Measurements from ENCODE around the gene CYP4B1.
"Not testable (repeated sequence)": the region's sequence is repeated elsewhere in the genome, so short reads cannot be mapped to it uniquely, and the experiment has no call there.

Gene CYP4B1

DNA sequence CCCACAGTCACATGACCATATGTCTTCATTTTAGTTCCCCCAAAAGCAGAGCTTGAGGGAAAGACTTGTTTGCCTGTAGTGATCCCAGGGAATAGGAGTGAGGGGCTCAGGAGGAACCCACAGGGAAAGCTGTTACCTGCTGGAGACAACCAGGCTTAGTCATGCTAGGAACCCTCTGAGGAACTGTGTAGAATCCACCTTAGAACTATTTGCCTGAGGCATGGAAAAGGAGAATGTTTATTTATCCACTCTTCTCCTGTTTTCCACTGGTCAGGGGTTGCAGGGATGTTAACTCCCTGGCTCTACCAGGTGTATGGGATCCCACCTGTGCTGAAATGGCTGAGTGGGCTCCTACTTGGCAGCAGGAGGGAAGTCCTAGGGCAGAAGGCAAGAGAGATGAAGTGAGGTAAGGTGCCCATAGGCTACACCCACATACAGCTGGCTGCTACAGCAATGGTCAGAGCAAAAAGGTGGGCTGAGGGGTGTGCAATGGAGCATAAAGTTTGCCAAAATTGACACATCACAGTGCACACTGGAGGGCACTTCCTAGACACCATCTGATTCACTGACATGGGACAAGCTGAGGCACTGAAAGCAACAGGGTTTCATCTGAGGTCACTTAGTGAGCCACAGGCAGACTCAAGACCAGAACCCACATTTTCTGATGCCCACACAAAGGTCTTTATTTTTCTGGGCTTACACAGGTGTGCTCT, 29.7 kb upstream of the CYP4B1 start:
- TF ChIP-seq, protein P1, sequence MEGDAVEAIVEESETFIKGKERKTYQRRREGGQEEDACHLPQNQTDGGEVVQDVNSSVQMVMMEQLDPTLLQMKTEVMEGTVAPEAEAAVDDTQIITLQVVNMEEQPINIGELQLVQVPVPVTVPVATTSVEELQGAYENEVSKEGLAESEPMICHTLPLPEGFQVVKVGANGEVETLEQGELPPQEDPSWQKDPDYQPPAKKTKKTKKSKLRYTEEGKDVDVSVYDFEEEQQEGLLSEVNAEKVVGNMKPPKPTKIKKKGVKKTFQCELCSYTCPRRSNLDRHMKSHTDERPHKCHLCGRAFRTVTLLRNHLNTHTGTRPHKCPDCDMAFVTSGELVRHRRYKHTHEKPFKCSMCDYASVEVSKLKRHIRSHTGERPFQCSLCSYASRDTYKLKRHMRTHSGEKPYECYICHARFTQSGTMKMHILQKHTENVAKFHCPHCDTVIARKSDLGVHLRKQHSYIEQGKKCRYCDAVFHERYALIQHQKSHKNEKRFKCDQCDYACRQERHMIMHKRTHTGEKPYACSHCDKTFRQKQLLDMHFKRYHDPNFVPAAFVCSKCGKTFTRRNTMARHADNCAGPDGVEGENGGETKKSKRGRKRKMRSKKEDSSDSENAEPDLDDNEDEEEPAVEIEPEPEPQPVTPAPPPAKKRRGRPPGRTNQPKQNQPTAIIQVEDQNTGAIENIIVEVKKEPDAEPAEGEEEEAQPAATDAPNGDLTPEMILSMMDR (IDR thresholded peaks at IDR 0.05; ENCODE audit: insufficient read depth, low read depth, low read length, missing control alignments) = no peak
- no peak overlapping the region for H3K4me3 ChIP-seq (ENCODE audit: low read depth, low read length)
- no peak for DNase-seq (ENCODE audit: low read depth)

DNA sequence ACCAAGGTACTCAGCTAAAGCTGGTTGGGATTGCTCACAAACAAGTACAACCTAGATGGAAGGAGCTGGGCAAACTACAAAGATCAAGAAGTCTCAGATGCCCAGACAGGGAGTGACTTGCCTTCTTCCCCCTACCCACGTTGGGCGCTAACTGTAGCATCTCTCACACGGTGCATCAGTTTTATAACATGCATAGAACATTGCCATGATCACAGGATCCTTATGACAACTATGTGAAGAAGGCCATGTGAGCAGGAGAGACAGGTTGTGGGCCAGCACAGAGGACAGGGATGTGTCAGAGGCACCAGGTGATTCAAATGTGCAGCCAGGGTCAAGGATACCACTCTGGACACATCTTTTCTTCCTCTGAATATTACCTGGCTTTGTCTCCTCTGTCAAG, 28.3 kb upstream of the CYP4B1 start:
- TF ChIP-seq, protein P1 (IDR thresholded peaks at IDR 0.05; ENCODE audit: insufficient read depth, low read depth, low read length, missing control alignments) = no peak
- DNase-seq (ENCODE audit: low read depth) = no peak
- H3K4me3 ChIP-seq (ENCODE audit: low read depth, low read length) = no peak overlapping the region

DNA sequence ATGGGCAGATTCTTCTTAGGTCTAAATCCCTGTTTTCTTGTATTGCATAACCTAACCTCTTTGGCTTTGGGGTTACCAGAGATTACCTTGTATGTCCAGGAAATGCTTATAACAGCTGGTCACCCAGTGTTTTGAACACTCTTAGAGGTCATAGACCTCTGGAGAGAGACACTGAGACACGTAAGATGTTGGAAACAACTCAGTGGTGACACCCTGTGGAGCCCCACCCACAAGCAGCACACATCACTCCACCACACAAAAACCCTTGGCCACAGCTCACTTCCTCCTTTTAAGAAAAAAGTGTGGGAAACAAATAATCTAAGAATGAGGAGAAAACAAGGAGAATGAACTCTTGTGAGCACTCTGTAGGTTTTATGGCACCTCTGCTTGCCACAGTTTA, 26.3 kb upstream of the CYP4B1 start:
- H3K4me3 ChIP-seq (ENCODE audit: low read depth, low read length) = no peak overlapping the region
- TF ChIP-seq, protein P1 (IDR thresholded peaks at IDR 0.05; ENCODE audit: insufficient read depth, low read depth, low read length, missing control alignments) = no peak
- DNase-seq (ENCODE audit: low read depth) = peak; percentile 5

DNA sequence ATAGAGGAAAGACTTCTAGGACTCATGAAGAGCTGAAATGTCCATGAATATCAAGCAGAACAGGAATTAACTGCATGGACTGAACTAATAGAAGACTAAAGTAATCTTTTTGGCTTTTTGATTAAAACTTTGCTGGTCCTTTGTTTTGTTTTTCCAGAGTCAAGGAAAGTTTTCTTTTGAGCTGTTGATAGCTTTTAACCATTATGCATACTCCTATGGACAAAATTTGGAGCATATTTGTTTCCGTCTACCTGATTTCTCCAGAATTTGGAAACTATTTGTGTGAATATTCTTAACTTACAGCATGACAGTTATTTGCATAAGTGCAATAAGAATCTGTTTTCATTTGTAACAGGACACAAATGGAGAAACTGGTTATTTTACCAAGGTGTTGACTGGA, 24.5 kb upstream of the CYP4B1 start:
- H3K4me3 ChIP-seq (ENCODE audit: low read depth, low read length) = no peak overlapping the region
- TF ChIP-seq, protein P1 (IDR thresholded peaks at IDR 0.05; ENCODE audit: insufficient read depth, low read depth, low read length, missing control alignments) = no peak
- DNase-seq (ENCODE audit: low read depth) = no peak

DNA sequence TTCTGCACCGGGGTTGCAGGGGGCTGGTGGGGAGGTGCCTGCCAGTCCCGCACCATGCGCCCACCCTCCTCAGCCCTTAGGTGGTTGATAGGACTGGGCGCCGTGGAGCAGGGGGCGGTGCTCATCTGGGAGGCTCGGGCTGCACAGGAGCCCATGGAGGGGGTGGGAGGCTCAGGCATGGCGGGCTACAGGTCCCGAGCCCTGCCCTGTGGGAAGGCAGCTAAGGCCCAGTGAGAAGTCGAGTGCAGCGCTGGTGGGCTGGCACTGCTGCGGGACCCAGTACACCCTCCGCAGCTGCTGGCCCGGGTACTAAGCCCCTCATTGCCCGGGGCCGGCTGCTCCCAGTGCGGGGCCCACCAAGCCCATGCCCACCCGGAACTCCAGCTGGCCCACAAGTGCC, 20.4 kb upstream of the CYP4B1 start:
- not testable (repeated sequence) for DNase-seq (ENCODE audit: low read depth)

DNA sequence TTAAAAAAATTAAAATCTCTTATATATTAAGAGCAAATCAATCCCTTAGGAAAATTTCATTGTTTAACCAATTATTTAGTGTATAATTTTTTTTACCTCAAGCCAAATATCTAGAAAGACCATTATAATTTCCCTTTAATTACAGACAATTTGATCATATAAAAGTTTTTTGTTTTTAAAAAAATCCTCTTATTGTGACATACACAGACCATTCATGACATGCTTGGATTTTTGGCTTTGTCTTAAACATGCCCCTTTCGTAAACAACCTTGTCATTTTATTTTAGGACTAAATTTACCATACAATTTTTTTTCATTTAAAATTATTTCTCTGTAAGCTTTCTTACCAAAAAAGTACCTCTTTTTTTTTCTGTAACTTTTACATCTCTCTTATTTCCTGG, 14.2 kb upstream of the CYP4B1 start:
- H3K4me3 ChIP-seq (ENCODE audit: low read depth, low read length) = no peak overlapping the region
- TF ChIP-seq, protein P1 (IDR thresholded peaks at IDR 0.05; ENCODE audit: insufficient read depth, low read depth, low read length, missing control alignments) = no peak
- DNase-seq (ENCODE audit: low read depth) = no peak

More for the DNA sequence above, 20.4 kb upstream of the CYP4B1 start:
- not testable (repeated sequence) for H3K4me3 ChIP-seq (ENCODE audit: low read depth, low read length)

DNA sequence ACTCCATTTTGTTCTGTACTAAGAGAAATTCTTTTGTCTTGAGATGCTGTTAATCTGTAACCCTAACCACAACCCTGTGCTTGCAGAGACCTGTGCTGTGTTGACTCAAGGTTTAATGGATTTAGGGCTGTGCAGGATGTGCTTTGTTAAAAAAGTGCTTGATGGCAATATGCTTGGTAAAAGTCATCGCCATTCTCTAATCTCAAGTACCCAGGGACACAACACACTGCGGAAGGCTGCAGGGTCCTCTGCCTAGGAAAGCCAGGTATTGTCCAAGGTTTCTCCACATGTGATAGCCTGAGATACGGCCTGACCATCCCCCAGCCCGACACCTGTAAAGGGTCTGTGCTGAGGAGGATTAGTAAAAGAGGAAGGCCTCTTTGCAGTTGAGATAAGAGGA, 10.2 kb upstream of the CYP4B1 start:
- DNase-seq (ENCODE audit: low read depth); H3K4me3 ChIP-seq (ENCODE audit: low read depth, low read length): not testable (repeated sequence)

DNA sequence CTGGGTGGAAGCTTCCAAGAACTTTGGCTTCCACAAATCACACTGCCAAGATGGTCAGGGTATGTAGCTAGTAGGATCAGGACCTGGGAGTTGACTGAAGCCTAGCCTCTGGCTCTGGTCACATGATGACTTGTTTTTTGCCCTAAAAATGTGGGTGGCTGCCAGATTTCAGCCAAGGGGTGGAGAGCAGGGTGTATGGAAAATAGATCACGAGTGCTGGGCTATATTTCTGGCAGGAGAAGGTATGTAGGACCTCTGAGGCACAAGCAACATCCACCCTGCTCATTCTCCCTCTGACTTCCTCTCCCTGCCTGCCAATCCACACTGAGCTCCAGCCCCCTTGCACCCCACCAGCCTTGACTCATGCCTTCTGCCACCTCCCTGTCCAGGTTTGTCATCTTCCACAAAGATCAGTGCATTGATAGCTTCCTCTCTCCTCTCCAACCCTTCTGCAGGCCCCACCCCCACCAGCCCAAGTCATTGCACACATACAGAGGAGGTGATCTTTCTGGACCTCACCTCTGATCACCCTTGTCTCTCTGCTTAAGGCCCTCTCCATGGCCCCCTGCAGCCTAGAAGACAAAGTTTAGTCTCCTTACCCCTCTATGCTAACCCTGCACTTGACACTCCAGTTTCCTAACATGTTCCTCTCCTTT, 8.3 kb upstream of the CYP4B1 start:
- no peak overlapping the region for H3K4me3 ChIP-seq (ENCODE audit: low read depth, low read length)
- DNase-seq (ENCODE audit: low read depth) = no peak
- TF ChIP-seq, protein P1 (IDR thresholded peaks at IDR 0.05; ENCODE audit: insufficient read depth, low read depth, low read length, missing control alignments) = no peak
